ENCODE results near the gene DPT. TPM values are rescaled to one million over a fixed set of nuclear protein-coding genes. Genes with fewer than 3 reads are reported as not detected.

Gene DPT
- polyA plus RNA-seq, 1 of the 3 experiments (the other 2 are of a cell fraction) = 0.05 TPM

DNA sequence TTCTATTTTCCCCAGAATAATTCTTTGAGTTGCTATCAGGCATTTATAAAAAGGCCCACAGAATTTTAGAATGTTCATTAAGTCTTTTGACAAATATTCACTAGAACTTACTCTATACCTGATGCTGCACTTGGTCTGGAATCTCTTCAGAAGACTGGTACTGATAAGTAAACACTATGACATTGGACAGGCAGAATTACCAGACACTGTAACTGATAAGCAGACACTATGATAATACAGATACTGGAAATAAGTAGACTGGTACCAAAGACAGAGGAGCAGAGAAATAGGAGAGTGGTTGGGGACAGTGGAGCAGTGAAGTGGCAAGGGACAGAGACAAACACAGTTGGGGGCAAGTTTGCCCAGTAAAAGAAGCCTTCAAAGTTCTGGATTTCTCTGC is 8.2 kb downstream of the DPT start:
- H3K27ac ChIP-seq (ENCODE audit: low read depth in 2 of 2, low read length in 1 of 2) = peak overlapping the region in 1 of 2 experiments; percentile 81; a peak in 2 of 4 replicates
- H3K9ac ChIP-seq = no peak overlapping the region
- peak; percentile 27 for DNase-seq
- no peaks in the 10 kb centered on the region for H3K9me2 ChIP-seq
- no peaks in the 10 kb centered on the region for H3K27me3 ChIP-seq (ENCODE audit: insufficient read depth)
- H3K79me2 ChIP-seq (ENCODE audit: insufficient read depth) = no peaks in the 10 kb centered on the region
- TF ChIP-seq ELF1 (IDR thresholded peaks at IDR 0.05) (no peak), RCOR1 (IDR thresholded peaks at IDR 0.05; ENCODE audit: low read length) (peak; percentile 92), EP300 (IDR thresholded peaks at IDR 0.05; ENCODE audit: borderline replicate concordance in 1 of 2, low read depth in 1 of 2, low read length in 1 of 2) (peak in 1 of 2 experiments; percentile 89; a peak in 2 of 4 replicates), FOXM1 (IDR thresholded peaks at IDR 0.05; ENCODE audit: low read depth) (no peak), CHD2 (IDR thresholded peaks at IDR 0.05; ENCODE audit: low read length, partially characterized antibody) (peak; percentile 52), RAD21 (IDR thresholded peaks at IDR 0.05; ENCODE audit: low read length) (peak; percentile 34), ZBTB33 (IDR thresholded peaks at IDR 0.05; ENCODE audit: borderline replicate concordance, low read depth) (no peak), SMC3 (IDR thresholded peaks at IDR 0.05; ENCODE audit: low read depth, low read length) (no peak), TEAD4 (IDR thresholded peaks at IDR 0.05; ENCODE audit: borderline replicate concordance, insufficient read depth) (no peak), GATA2 (CRISPR knock-in tag; IDR thresholded peaks at IDR 0.05) (peak; percentile 97), YY1 (IDR thresholded peaks at IDR 0.05; ENCODE audit: low read depth) (no peak), SIN3A (IDR thresholded peaks at IDR 0.05; ENCODE audit: borderline replicate concordance, low read depth, low read length) (no peak), TCF12 (IDR thresholded peaks at IDR 0.05) (peak; percentile 43; the same call in 1 of the 2 replicates), MXI1 (IDR thresholded peaks at IDR 0.05; ENCODE audit: low read depth, low read length) (no peak), NFIC (IDR thresholded peaks at IDR 0.05; ENCODE audit: borderline replicate concordance) (no peak), FOXJ3 (CRISPR knock-in tag; IDR thresholded peaks at IDR 0.05) (peak; percentile 91)
- TF ChIP-seq, protein P1, sequence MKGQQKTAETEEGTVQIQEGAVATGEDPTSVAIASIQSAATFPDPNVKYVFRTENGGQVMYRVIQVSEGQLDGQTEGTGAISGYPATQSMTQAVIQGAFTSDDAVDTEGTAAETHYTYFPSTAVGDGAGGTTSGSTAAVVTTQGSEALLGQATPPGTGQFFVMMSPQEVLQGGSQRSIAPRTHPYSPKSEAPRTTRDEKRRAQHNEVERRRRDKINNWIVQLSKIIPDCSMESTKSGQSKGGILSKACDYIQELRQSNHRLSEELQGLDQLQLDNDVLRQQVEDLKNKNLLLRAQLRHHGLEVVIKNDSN (IDR thresholded peaks at IDR 0.05; ENCODE audit: borderline replicate concordance, low read depth) = no peak
- TF ChIP-seq, protein P2, sequence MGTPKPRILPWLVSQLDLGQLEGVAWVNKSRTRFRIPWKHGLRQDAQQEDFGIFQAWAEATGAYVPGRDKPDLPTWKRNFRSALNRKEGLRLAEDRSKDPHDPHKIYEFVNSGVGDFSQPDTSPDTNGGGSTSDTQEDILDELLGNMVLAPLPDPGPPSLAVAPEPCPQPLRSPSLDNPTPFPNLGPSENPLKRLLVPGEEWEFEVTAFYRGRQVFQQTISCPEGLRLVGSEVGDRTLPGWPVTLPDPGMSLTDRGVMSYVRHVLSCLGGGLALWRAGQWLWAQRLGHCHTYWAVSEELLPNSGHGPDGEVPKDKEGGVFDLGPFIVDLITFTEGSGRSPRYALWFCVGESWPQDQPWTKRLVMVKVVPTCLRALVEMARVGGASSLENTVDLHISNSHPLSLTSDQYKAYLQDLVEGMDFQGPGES (IDR thresholded peaks at IDR 0.05; ENCODE audit: low read depth, low read length) = no peak
- H3K4me2 ChIP-seq = no peak overlapping the region
- H2AFZ ChIP-seq (ENCODE audit: low read depth) = no peak overlapping the region
- no peak overlapping the region for H3K4me3 ChIP-seq (ENCODE audit: low read depth in 2 of 2, low read length in 1 of 2)
- H3K4me1 ChIP-seq (ENCODE audit: control insufficient read depth in 1 of 2, insufficient read depth in 2 of 2, low read depth in 1 of 2, low read length in 1 of 2) = peaks cover 0 to 30% of the 10 kb centered on the region in 2 experiments; a peak in 2 of 4 replicates
- no peaks in the 10 kb centered on the region for H3K36me3 ChIP-seq (replicated peaks in 1 of 2; ENCODE audit: control insufficient read depth in 1 of 2, insufficient read depth in 2 of 2, low read length in 1 of 2)
- POLR2A ChIA-PET = no interaction called here
- H4K20me1 ChIP-seq (ENCODE audit: insufficient read depth) = no peaks in the 10 kb centered on the region
- H3K9me3 ChIP-seq = no peaks in the 10 kb centered on the region
- CTCF ChIA-PET = interaction anchor here (1.5 kb wide), 1 partner anchor 29 kb away, joined by 3 read pairs; no protein-coding TSS in a partner anchor
- no peaks in the 10 kb centered on the region for H3F3A ChIP-seq (replicated peaks; ENCODE audit: insufficient read depth)

Measured in SK-N-SH (cell line).